Activated CD8-positive, alpha-beta memory T cell treated with anti-CD3 and anti-CD28 coated beads, Interleukin-2, amount 50 U/mL, for 48 hours (primary cell): Measurements from ENCODE around the gene LTV1.
"Not testable (repeated sequence)": the region's sequence is repeated elsewhere in the genome, so short reads cannot be mapped to it uniquely, and the experiment has no call there.

ENCODE experiments used
- DNase-seq: peaks from one replicate; pipeline ENCODE4 v3.0.0-alpha.2; 2020

LTV1 gene, protein sequence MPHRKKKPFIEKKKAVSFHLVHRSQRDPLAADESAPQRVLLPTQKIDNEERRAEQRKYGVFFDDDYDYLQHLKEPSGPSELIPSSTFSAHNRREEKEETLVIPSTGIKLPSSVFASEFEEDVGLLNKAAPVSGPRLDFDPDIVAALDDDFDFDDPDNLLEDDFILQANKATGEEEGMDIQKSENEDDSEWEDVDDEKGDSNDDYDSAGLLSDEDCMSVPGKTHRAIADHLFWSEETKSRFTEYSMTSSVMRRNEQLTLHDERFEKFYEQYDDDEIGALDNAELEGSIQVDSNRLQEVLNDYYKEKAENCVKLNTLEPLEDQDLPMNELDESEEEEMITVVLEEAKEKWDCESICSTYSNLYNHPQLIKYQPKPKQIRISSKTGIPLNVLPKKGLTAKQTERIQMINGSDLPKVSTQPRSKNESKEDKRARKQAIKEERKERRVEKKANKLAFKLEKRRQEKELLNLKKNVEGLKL

DNA sequence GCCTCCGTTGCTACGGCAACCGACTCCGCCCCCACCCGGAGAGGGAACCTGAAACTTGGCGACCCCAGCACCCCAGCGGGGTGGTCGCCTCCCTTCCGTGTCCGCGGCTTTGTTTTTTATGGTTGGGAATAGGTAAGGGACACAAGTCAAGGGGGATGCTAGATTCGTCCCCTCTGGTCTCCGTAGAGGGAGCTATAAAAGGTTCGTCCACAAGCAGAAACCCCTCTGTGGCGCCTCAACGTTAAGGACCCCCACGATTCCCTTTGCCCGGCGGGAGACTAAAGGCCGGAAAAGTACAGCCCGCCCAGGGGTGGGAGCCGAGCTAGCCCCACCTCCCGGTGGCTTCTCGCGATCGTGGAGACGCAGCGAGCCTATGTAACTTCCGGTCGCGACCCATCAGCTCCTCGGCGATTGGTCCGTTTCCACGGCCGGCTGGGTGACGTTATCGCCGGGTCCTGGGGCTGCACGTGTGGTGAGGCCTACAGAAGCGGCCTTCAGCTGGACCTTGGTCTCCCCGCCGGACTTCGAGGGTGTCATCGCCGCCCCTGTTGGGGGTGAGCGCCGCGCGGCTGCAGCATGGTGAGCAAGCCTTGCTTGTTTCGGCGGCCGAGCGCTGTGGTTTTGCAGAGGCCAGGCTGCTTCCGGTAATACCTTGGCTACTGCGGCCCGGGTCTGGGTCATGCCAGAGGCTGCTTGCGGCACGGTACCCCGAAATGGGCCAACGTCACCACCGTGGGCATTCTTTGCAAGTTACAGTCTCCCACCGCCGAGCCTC is at the start of gene LTV1:
Gene LTV1, plus strand, starts transcription at position 437 of the 775 bp plus-strand sequence. Its CDS starts 140 bp downstream, at position 577.
- DNase-seq = peak; percentile 94

DNA sequence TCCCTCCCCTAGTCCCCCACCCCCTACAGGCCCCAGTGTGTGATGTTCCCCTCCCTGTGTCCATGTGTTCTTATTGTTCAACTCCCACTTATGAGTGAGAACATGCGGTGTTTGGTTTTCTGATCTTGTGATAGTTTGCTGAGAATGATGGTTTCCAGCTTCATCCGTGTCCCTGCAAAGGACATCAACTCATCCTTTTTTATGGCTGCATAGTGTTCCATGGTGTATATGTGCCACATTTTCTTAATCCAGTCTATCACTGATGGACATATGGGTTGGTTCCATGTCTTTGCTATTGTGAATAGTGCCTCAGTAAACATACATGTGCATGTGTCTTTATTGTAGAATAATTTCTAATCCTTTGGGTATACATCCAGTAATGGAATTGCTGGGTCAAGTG is 46.6 kb upstream of the LTV1 start:
- DNase-seq = not testable (repeated sequence)

DNA sequence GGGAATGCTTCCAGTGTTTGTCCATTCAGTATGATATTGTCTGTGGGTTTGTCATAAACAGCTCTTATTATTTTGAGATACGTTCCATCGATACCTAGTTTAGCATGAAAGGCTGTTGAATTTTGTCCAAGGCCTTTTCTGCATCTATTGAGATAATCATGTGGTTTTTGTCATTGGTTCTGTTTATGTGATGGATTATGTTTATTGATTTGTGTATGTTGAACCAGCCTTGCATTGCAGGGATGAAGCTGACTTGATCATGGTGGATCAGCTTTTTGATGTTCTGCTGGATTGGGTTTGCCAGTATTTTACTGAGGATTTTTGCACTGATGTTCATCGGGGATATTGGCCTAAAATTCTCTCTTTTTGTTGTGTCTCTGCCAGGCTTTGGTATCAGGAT is 44.7 kb upstream of the LTV1 start:
- not testable (repeated sequence) for DNase-seq

DNA sequence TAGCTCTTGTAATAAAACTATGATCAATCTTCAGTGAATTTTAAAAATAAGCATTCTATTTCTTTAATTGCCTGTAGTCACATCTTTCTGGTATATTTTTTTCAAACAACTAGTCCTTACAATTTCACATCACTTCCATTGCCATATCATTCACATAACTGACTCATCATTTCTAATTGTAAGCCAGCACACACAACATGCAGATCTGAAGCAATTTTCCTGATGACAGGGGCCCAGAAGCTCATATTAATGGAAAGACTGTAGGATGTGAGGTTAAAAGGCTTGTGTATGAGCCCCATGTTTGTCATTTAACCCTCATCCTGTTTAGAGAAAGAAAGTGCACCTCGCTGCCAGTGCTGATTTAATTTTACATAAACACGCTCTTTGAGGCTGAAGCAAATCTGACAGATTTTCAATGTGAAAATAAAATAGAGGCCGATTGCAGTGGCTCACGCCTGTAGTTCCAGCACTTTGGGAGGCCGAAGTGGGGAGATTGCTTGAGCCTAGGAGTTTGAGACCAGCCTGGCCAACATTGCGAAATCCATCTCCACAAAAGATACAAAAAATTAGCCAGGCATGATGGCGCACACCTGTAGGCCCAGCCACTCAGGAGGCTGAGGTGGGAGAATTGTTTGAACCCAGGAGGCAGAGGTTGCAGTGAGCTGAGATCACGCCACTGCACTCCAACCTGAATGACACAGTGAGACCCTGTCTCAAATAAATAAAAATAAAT is 40.1 kb upstream of the LTV1 start:
- no peak for DNase-seq

DNA sequence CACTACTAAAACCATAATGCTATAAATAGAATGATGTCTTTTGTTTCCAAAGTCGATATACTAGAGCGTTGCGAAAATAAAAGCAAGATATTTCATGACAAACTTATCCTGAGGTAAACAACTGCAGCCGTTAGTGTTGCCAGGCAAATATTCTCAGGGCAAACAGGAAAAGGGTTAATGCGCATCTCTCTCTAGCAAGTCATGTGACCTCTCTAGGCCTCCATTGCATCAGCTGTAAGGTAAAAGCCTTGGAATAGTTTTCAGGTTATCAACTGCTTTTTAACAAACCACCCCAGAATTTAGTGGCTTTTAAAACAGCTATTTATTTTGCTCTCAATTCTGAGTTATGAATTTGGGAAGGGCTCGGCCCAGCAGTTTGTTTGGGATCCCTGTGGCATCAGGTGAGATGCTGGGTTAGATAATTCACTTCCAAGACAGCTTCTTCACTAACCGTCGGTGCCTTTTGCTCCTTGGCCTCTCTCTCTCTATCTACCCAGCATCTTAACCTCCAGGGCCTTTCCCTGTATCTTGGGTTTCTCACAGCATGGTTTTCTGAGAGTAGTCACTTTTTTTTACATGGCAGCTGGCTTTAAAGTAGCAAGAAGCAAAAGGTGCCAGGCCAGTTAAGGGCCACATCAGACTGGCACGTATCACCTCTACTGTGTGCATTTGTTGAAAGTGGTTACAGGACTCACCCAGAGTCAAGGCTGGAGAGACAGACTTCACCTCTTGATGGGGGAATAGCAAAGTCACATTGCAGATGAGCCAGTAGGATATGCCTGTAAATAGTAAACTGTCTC is 39.2 kb upstream of the LTV1 start:
- no peak for DNase-seq

DNA sequence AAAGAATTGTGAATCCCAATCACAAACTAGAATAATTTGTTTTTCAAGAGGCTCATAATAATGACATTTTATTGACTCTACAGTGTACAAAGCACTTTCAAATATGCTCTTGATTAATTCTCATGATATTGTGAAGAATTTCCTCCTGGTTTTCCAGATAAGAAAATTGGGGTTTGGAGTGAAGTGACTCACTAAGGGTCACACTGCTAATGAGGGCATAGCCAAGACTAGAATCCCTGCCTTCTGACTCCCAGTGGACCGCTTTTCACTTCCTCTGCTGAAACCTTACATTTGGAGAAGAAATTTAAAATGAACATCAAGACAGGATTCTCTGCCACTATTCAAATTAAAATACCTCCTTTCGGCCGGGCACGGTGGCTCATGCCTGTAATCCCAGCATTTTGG is 38.3 kb upstream of the LTV1 start:
- DNase-seq = no peak

DNA sequence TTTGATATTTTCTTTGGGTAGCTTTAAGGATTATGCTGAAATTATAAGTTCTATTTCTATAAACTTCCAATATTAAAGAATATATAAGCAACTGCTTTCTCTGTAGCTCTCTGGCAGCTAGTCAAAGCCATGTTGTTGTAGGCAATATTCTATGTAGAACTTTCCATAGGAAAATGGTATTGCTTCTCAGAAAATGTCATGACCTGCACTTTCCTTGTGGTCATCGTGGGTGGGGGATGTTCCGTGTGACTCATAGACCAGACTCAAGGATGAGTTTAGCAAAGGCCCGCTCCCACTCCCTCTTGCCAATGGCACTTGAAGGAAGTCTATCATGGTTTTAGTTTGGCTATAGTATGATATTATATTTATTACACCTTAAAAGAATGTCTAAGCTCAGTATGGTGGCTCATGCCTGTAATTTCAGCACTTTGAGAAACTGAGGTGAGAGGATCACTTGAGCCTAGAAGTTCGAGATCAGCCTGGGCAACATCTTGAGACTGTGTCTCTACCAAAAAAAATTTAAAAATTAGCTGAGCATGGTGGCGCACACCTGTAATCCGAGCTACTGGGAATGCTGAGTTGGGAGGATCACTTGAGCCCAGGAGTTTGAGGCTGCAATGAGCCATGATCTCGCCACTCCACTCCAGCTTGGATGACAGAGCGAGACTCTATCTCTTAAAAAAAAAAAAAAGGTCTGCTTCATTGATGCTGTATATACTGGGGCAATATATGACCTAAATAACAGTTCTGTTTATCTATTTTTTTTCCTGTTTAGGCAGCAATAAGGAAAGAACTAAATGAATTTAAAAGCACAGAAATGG is 36.6 kb upstream of the LTV1 start:
- DNase-seq = peak; percentile 83

DNA sequence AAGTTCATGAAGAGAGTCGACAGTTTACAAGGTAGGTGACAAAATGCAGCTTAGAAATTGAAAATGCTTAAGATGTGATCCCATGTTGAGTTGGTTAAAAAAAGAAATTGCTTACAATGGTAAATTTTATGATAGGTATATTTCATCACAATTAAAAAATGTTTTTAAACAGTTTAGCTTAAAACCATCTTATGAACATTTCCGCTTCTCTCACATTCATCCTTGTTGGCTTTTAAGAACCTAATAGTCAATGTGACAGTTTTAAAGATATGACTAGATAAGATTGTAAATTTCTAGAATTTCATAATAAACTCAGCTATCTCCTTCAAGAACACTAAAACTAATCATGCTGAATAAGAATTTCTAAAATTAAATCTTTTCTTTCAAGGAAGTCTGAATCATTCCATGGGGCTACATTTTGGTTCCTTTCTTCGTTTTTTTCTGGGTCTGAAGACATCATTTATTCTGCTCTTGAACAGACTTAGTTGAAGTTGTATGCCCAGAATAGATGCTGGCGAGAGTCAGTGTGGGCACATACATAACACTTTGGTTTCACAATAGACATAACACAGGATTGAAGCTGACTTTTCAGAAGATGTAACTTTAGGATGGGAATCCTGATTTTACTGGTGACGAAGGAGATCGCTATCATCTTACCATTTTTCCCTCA is 35.9 kb upstream of the LTV1 start:
- no peak for DNase-seq

DNA sequence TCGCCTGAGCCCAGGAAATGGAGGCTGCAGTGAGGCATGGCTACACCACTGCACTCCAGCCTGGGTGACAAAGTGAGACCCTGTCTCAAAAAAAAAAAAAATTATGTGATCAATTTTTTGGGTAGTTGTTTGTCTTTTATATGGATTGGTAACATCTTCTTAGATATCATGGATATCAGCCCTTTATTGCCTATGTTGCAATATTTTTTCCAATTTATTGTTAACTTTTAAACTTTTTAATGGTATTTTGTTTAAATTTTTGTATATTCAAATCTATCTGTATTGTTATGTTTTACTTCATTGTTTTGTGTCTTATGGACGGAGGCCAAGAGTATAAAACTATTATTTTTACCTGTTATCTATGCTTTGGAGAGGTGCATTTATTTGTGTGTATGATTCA is 32.4 kb upstream of the LTV1 start:
- no peak for DNase-seq

DNA sequence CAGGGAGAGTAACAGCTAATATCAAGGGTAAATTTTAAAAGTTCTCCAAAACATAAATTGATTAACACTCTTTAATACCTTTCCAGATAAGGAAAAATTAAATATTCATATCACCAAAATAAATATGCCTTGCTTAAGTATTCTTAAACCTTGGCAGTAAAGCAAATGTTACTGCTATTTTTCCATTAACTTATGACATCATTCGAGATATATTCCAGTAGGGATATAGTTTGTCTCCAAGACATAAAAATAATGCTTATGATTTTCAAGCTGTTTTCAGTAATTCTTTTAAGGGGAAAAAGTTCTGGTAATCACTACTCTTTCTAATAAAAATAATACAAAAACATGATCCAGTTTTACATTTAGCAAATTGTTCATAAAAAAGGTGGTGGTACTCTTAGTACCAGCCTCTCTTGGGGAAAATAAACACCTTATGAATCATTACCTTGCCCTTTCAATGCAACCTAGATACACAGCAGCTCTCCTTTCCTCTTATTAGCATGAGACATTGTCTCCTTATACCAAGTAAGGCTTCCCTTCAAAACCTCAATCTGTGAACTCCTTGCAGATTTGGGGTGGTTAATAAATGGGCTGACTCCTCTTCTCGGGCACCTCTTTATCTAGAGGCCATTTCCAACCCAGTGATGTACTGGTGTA is 31.5 kb upstream of the LTV1 start:
- DNase-seq = no peak

DNA sequence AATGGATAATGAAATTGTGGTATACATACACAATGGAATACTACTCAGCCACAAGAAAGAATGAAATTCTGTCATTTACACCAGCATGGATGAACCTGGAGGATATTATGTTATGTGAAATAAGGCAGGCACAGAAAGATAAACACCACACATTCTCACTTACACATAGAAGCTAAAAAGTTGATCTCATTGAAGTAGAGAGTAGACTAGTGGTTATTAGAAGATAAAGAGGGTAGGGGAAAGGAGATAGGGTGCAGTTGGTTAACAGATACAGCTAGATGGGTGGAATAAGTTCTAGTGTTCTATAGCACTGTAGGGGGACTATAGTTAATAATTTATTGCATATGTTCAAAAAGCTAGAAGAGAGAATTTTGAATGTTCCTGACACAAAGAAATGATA is 25.5 kb upstream of the LTV1 start:
- DNase-seq = no peak

DNA sequence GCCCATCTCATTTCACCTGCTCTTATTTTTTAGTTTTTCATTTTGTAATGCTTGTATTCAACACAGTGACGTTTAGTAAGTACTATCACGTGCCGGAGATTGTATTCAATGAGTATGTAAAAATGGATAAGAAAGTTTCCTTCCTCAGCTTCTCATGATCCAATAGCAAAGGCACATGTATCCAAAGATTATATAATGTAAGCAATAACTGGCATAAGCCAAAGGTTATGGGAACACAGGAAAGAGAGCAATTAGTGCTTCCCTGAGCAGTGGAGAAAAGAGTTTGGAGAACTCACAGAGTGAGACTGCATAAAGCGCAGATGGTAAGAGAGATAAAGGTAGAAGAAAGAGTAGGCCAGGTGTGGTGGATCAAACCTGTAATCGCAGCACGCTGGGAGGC is 21.8 kb upstream of the LTV1 start:
- no peak for DNase-seq

DNA sequence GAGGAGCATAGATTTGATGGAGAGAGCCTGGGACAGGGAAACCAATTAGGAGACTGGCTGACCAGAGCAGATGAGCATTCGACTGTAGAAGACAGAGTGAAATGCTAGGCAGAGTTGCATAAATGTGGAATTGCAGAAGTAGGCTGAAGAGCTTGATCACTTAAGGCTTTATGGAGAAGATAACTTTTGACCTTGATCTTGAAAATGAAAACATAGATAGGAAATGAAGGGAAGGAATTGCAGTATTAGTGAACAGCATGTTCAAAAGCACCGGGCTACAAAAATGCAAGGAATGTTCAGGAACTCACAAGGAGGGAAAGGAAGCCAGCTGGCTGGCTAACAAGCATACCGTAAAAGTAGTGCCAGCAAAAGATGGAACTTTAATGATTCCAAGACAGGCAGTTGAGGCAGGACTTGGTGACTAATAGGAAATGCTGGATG is 20.5 kb upstream of the LTV1 start:
- DNase-seq = no peak

DNA sequence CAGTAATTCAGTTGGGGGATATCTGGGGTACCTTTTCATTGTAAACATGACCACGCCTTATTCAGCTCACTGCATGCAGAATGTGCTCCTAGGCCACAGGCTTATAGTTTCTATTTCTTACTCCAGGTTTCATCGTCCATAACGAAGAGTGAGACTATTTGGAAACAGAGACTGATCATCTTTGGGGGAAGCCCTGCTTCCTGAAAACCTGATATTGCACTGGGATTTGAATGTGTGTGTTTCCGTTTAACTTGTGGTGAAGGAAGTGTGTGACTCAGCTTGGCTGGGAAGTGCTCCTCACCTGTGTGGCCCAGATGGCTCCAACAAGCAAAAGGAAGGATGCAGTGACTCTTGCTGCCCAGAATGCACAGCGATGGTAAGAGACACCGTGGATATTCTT is 19.6 kb upstream of the LTV1 start:
- DNase-seq = no peak

DNA sequence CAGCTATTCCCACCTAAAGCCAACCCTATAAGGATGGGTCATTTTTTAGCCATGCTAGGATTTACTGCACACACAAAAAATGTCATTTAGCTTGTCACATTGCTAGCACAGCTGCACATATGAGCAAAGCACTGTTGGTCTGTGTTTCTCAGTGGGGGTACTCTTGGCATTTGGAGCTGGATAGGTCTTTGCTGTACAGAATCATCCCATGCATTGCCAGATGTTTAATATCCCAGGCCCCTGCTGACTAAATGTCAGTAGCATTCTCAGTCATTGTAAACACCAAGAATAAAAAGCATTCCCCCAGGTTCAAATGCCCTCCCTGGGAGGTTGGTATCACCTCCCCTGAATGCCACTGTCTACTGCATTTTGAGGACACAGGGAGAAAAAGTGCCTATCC is 14.6 kb upstream of the LTV1 start:
- DNase-seq = no peak

DNA sequence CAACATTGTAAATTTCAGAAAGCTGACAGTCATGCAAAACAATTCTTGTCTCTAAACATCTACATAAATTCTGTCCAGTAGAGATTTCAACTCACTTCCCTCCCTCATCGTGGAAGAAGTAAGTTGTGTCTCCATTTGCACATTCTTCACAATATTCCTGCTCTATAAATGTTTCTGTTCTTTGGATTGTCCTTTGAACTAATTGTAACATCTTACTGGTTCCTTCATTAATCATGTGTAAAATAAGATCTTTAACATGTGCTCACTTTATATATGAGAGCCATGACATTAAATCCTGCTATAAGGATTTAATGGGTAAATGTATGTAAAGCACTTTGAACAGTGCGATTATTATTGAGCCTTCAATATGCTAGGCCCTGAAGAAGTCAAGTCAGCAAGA is 7.0 kb upstream of the LTV1 start:
- no peak for DNase-seq

DNA sequence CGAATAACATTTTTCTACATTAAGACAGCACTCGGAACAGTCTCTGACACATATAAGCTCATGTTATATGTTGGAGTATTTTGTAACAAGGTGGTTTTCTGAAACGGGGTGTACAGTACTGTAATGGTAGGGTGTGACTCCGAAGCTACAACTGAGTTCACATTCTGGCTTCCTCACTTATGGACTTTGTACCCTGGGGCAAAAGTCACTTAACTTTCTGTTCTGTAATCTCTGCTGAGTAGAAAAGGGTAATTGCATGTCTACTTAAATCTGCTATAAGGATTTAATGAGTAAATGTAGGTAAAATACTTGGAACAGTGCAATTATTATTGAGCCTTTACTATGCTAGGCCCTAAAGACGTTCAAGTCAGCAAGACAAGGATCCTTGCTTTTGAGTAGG is 4.7 kb upstream of the LTV1 start:
- no peak for DNase-seq

DNA sequence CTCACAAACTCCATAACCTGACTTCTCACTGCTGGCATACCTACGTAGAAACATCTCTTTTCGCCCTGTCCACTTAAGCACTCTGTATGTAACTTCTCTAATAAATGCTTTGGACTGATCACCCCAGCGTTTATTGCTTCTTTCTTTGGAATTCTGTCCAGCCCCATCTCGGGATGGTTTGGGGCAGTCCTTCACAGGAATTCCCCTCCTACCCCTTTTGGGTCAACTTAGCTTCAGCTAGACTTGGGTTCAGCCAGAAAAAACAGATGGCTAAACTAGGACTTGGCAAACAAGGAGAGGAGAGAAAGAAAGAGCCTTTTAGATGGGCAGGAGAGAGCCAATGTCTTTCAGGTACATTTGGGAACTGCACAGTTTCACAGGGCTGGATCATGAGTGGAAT is 3.9 kb upstream of the LTV1 start:
- no peak for DNase-seq

DNA sequence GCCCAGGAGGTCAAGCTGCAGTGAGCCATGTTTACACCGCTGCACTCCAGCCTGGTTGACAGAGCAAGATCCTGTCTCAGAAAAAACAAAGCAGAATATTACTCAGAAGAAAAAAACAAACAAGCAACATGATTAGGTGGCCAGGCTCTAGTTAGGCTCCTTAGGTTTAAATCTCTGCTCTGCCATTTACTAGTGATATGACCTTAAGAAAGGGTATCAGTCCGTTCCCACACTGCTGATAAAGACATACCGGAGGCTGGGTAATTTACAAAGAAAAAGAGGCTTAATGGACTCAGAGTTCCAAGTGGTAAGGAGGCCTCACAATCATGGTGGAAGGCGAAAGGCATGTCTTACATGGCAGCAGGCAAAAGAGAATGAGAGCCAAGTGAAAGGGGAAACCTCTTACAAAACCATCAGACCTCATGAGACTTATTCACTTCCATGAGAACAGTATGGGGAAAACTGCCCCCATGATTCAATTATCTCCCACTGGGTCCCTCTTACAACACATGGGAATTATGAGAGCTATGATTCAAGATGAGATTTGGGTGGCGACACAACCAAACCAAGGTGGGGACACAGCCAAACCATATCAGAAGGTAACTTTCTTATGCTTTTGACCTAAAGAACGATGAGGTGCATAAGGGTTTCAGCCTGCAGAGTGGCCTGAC is 2.4 kb upstream of the LTV1 start:
- DNase-seq = no peak

DNA sequence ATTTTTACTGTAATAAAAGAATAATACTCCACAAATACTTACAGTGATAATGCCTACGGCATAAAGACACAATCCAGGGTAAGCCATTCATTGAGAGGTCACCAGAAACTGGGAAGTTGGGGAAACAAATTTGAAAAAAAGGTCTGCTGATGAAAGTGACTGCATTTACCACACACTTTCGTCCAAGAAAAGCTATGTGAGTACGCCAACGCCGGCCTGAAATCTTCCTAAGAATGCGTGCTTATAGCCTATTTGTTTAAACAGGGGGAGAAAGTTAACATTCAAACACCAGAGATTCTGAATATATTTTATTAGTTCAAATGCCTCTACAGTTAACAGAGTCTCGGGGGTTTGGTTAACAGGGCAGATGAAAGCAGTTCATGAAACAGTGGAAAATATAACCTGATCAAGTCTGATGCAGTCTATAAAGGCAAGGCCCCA is 657 bp upstream of the LTV1 start:
- DNase-seq = no peak
